GM12873 (cell line): Measurements from ENCODE around the gene PLIN4.

ENCODE experiments used
- TF ChIP-seq, protein P1 (sequence below): IDR thresholded peaks from 2 replicates; pipeline ENCODE4 v1.5.1; 2012; ENCODE audit warnings: low read depth, mild to moderate bottlenecking, moderate library complexity, low read length, control low read depth; ENCODE audit not compliant: insufficient read depth; ENCODE audit errors: missing control alignments

The PLIN4 gene

DNA sequence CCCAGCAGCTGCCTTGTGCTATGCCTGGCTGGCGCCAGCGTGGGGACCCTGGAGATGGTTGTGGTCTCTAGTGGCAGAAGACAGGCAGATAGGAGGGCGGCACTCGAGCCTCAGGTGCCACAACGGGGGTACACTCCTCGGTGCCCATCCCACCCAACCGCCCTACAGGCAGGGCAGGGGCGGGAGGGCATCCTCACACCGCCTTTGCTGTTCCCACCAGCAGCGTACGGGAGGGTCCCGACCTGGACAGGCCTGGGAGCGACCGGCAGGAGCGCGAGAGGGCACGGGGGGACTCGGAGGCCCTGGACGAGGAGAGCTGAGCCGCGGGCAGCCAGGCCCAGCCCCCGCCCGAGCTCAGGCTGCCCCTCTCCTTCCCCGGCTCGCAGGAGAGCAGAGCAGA is 16.6 kb downstream of the PLIN4 start:
- TF ChIP-seq, protein P1, sequence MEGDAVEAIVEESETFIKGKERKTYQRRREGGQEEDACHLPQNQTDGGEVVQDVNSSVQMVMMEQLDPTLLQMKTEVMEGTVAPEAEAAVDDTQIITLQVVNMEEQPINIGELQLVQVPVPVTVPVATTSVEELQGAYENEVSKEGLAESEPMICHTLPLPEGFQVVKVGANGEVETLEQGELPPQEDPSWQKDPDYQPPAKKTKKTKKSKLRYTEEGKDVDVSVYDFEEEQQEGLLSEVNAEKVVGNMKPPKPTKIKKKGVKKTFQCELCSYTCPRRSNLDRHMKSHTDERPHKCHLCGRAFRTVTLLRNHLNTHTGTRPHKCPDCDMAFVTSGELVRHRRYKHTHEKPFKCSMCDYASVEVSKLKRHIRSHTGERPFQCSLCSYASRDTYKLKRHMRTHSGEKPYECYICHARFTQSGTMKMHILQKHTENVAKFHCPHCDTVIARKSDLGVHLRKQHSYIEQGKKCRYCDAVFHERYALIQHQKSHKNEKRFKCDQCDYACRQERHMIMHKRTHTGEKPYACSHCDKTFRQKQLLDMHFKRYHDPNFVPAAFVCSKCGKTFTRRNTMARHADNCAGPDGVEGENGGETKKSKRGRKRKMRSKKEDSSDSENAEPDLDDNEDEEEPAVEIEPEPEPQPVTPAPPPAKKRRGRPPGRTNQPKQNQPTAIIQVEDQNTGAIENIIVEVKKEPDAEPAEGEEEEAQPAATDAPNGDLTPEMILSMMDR = no peak

DNA sequence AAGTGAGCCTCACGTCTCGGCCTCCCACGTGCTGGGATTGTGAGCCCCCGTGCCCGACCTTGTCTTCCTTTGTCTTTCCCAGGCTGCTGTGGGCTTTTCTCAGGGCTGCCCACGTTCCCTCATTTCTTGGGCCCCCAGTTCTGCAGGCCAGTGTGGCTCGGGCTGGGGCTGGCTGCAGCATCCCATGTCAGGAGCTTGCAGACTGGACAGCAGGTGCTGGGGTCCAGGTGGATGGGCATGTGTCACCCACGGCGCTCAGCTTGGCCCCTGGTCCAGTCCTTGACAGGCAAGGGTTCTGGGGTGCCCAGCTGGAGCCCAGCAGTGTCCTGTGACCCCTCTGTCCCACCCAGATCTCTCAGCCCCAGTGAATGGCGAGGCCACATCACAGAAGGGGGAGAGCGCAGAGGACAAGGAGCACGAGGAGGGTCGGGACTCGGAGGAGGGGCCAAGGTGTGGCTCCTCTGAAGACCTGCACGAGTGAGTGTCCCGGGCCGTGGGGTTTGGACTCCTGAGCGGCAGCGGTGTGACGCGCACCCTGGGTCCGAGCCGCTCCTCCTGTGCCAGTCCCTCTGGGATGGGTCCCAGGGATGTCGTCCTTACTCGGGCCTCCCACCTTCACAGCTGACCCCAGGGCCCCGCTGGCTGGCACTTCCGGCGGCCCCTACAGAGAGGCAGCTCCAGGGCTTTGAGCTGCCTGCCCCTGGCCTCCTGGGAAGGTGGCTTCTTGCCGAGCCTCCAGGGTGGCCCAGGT is 17.3 kb downstream of the PLIN4 start:
- TF ChIP-seq, protein P1 = no peak

DNA sequence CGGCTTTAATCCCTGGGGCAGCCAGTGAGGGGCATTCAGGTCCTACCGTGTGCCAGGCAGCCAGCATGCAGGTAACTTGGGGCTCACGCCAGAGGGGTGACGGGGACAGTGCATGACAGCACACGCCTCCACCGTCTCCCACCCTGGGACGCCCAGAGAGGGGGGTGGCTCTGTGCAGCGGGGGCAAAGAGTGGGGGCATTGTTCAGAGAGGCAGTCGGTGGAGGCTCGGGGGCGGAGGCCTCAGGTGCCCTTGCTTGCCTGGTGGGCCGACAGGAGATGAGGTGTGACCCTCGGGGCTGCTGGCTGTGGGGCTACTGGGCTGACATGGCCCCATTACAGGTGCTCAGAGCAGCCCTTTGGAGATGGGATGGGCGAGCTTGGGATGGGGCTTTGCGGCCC is 18.4 kb downstream of the PLIN4 start:
- TF ChIP-seq, protein P1 = no peak

- TF ChIP-seq, protein P1 = no peak
These were observed 19.0 kb downstream of the PLIN4 start for GRCh38 chr19:4499318-4499717.

- TF ChIP-seq, protein P1 = no peak
These were observed 19.6 kb downstream of the PLIN4 start for GRCh38 chr19:4498694-4499093.

- TF ChIP-seq, protein P1 = no peak
These were observed 20.4 kb downstream of the PLIN4 start for GRCh38 chr19:4497770-4498389.

DNA sequence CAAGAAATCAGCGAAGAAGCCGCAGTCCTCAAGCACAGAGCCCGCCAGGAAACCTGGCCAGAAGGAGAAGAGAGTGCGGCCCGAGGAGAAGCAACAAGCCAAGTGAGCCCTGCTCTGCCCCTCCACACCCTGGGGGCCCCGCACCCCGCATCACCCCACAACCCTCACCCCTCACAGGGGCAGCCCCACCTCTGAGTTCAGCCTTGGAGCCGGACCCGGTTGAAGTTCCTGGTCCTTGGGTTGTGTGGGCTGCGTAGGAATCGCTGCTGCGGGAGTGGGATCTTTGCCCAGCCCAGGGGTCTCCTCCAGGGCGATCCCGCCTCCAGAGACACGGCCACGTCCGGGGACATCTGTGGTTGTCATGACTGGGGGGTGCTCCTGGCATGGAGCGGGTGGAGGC is 22.0 kb downstream of the PLIN4 start:
- TF ChIP-seq, protein P1 = no peak
